IPS-NIHi7 (cell line): ENCODE measurements around the gene ZSWIM5.
"Not testable (repeated sequence)": the region's sequence is repeated elsewhere in the genome, so short reads cannot be mapped to it uniquely, and the experiment has no call there.

Experiments
- DNase-seq: peaks from one replicate; pipeline ENCODE4 v3.0.0; 2012; ENCODE audit warnings: mixed read lengths; ENCODE audit errors: extremely low spot score

The ZSWIM5 gene

GRCh38 chr1:45146833-45147232 lies 59.6 kb downstream of the ZSWIM5 start:
- DNase-seq, result no peak

GRCh38 chr1:45141247-45142003 lies 65.0 kb downstream of the ZSWIM5 start:
- no peak for DNase-seq

- DNase-seq, result no peak
Observed at GRCh38 chr1:45136984-45137383, 69.4 kb downstream of the ZSWIM5 start.

- DNase-seq, result no peak
Observed at GRCh38 chr1:45135316-45135715, 71.1 kb downstream of the ZSWIM5 start.

- no peak for DNase-seq
Observed at GRCh38 chr1:45134461-45134873, 71.9 kb downstream of the ZSWIM5 start.

- not testable (repeated sequence) for DNase-seq
Observed at GRCh38 chr1:45132719-45133118, 73.7 kb downstream of the ZSWIM5 start.

- no peak for DNase-seq
Observed at GRCh38 chr1:45123358-45123757, 83.0 kb downstream of the ZSWIM5 start.

GRCh38 chr1:45122724-45123123 lies 83.7 kb downstream of the ZSWIM5 start:
- peak; percentile 13 for DNase-seq

- no peak for DNase-seq
Observed at GRCh38 chr1:45117766-45118165, 88.6 kb downstream of the ZSWIM5 start.

- no peak for DNase-seq
Observed at GRCh38 chr1:45116820-45117219, 89.6 kb downstream of the ZSWIM5 start.

GRCh38 chr1:45116340-45116739 lies 90.1 kb downstream of the ZSWIM5 start:
- no peak for DNase-seq

GRCh38 chr1:45115198-45115597 lies 91.2 kb downstream of the ZSWIM5 start:
- DNase-seq, result not testable (repeated sequence)

GRCh38 chr1:45112661-45113060 lies 93.7 kb downstream of the ZSWIM5 start:
- DNase-seq, result no peak

GRCh38 chr1:45111239-45111638 lies 95.2 kb downstream of the ZSWIM5 start:
- no peak for DNase-seq

GRCh38 chr1:45107782-45108181 lies 98.6 kb downstream of the ZSWIM5 start:
- no peak for DNase-seq

- DNase-seq, result not testable (repeated sequence)
Observed at GRCh38 chr1:45106864-45107263, 99.5 kb downstream of the ZSWIM5 start.

GRCh38 chr1:45106156-45106545 lies 100.3 kb downstream of the ZSWIM5 start:
- DNase-seq, result not testable (repeated sequence)

- DNase-seq, result not testable (repeated sequence)
Observed at GRCh38 chr1:45105486-45106155, 100.8 kb downstream of the ZSWIM5 start.

- no peak for DNase-seq
Observed at GRCh38 chr1:45103534-45103933, 102.9 kb downstream of the ZSWIM5 start.

GRCh38 chr1:45101947-45102346 lies 104.5 kb downstream of the ZSWIM5 start:
- no peak for DNase-seq

GRCh38 chr1:45101528-45101927 lies 104.9 kb downstream of the ZSWIM5 start:
- not testable (repeated sequence) for DNase-seq

- peak; percentile 13 for DNase-seq
Observed at GRCh38 chr1:45097944-45098343, 108.5 kb downstream of the ZSWIM5 start.

GRCh38 chr1:45097079-45097478 lies 109.3 kb downstream of the ZSWIM5 start:
- no peak for DNase-seq
